Hematopoietic multipotent progenitor cell treated with erythropoietin and hydrocortisone succinate and interleukin-3 and kit ligand, for 15 days (in vitro differentiated cells): Measurements from ENCODE around the gene BRME1.

Source experiments
- DNase-seq: peaks from one replicate; pipeline ENCODE4 v3.0.0-alpha.2; 2015; ENCODE audit warnings: low spot score

BRME1 gene

GRCh38 chr19:13887517-13887916 lies 18.4 kb downstream of the BRME1 start:
- no peak for DNase-seq

- peak; percentile 49 for DNase-seq
Measured at GRCh38 chr19:13887018-13887436, 18.9 kb downstream of the BRME1 start.

DNA sequence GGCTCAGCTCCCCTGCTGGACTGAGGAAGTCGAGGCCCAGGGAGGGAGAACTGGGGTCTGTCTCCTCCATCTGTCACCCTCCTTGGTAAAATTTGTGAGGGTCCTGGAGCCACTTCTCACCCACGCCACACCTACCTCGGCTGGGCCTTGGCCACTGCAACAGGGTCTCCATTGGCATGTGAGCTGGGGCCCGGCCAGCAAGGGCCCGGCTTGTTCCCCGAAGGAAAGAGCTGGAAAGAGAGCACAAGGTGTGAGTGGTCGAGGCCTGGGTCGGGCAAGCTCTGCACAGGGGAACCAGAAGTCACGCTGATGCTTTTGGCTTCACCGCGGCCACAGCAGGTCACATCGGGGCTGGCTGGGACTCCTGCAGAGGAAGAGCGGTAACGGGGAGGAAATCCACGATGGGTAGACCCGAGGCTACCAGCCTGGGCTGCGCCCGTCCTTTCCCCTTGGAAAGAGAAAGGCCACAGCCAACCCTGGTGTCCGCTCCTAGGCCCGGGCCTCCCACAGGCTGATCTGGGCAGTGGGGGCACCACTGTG lies 20.0 kb downstream of the BRME1 start:
- DNase-seq: no peak

GRCh38 chr19:13884726-13885591 lies 21.0 kb downstream of the BRME1 start:
- DNase-seq: peak; percentile 68

DNA sequence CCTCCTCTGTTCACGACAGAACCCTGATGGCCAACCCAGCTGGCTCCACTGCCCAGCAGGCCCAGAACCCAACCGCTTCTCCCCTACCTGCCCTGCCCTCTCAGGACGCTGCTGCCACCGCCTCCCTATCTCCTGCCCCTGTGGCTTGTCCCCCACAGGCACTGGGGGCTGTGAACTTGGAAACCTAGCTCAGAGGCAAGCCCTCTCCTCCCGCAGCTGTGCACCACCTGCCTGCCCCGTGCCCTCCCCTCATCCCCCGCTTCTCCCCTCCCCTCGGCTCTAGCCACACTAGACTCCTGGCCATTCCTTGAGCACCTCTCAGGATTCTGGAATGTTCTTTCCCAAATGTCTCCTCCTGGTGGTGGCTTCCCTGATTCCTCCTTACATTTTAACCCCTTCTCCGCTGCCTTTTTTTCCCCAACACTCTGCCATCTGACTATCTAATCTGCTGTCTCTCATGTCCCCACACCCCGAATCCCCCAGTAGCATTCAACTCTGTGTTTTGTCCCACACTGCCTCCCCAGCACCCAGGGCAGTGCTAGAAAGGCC lies 22.3 kb downstream of the BRME1 start:
- no peak for DNase-seq

- no peak for DNase-seq
Measured at GRCh38 chr19:13882836-13883235, 23.1 kb downstream of the BRME1 start.

GRCh38 chr19:13882419-13882795 lies 23.5 kb downstream of the BRME1 start:
- no peak for DNase-seq

DNA sequence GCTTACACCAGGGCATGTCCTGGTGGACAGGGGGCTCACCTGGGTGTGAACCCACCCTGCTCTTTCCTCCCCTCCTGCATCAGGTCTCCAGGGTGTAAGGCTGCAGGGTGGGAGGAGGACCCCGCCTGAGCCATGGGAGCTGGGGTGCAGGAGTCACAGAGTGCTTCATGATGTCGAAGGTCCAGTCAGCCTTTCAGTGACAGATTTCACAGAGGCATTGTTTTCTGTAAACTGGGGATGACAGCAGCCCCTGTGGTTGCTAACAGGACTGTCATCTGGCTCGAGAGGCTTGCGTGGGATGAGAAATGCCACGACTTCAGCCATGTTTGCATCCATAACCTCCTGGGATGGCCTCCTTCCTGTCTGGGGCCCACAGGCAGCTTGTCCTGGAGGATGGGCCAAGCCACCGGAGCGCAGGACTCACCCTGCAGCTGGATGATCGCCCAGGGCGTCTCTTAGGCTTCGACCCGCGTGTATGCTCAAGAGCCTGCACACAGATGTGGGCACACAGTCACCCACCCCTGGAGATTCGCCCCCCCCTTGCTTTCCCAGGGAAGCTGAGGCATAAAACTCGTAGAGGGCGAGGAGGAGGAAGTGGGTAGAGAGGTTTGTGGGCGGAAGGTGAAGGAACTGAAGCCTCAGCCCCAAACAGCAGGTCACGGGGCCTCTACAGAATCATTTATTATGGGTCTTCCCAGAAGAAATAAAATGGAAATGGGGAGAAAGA lies 24.1 kb downstream of the BRME1 start:
- DNase-seq: no peak

DNA sequence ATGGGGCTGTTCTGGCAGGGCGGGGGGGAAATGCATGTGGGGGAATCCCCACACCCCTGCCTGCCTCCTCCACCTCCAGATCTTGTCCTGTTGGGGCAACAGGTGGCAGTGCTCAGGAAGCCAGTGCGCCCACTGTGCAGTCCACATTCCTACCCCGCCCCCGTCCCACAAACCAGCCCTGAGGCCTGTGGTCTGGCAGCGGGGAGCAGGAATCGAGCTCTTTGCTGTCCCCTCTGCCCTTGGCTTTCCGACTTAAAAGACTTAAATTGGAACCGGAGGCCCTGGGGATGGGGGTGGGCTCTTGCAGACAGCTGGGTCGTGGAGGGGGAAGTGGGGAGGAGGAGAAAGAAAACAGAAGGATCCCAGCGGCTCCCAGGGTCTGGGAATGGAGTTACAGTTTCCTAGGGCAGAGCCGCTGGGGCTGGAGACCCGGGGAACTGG lies 24.6 kb downstream of the BRME1 start:
- no peak for DNase-seq

GRCh38 chr19:13880059-13881043 lies 25.6 kb downstream of the BRME1 start:
- DNase-seq: peak; percentile 98

GRCh38 chr19:13877303-13877702 lies 28.6 kb downstream of the BRME1 start:
- DNase-seq: no peak

DNA sequence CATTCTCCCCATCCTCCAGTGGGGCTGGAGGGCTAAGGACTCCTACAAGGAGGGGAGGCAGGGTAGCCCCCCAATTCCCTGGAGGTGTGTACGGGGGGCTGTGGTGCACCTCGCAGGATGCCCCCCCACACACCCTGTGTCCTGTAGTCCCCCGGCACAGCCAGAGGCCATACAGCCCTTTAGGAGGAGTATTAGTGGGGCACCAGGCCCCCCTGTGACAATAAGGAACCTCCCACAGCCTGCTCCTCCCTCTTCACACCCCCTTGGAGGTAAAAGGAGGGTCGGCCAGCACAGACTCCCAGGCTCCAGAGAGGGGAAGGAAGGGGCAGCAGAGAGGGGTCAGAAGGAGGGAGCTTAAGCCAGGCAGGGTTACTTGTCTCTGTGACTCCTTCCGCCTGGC lies 29.1 kb downstream of the BRME1 start, which contains the start of gene NANOS3:
TSS of gene NANOS3 (plus strand) at position 301 of the 400 bp plus-strand sequence. CDS start 115 bp downstream, outside the sequence.
- DNase-seq: no peak

DNA sequence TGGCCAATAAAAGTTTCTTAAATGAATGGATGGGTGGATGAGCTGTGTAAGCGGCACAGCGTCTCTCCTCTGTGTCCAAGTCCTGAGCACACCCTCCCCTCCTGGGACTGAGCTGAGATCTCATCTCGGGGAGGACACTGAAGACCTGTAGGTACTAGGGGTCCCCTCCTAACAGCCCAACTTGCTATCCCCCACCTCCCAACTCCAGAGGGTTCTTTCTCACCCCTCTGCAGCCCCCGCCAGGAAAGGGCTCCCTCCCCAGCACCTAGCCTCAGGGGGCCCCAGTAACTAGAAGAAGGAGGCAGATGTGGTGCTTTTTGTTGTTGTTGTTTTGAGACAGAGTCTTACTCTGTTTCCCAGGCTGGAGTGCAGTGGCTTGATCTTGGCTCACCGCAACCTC lies 30.1 kb downstream of the BRME1 start:
- DNase-seq: no peak

GRCh38 chr19:13873834-13874515 lies 31.9 kb downstream of the BRME1 start:
- no peak for DNase-seq

DNA sequence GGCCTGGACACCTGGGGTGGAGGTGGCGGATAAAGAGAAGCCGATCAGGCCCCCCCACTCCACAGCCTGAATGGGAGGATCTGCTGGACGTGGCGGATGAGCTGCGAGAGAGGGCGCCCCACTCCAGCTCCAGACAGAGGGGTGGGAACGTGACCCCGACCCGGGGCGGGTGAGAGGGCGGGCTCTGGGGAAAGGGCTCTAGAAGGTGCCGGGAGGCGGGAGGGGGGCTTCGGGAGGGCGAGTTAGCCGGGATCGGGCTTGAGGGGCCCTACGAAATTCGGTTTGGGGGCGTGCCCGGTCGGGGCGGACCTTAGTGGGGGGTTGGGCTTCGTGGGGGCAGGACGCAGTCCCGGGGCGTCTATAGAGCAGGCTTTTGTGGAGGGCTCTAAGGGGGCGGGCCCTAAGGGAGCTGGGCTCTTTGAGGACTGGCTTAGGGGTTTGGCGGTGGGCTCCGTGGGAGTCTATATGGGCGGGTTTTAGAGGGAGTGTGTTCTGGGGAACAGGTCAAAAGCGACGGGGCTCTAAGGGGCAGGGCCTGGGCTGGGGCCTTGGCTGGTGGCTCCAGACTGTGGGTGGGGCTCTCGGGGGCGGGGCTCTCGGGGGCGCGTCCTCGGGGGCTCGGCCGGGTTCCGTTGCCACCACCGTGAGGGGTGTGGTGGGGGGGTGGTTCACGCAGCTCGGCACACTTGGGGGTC lies 33.1 kb downstream of the BRME1 start:
- DNase-seq: no peak

DNA sequence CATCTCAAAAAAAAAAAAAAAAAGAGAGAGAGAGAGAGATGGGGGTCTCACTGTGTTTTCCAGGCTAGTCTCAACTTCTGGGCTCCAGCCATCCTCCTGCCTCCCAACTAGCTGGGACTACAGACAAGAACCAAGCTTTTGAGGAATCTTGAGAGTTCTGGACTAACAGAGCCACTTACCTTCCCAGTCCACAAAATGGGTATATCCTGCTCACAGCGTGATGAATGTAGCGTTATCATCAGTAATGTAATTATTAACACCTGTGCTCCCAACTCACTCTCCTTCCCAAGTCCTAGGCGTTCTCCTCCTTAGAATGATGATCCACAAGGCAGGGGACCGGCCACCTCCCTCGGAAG lies 33.6 kb downstream of the BRME1 start:
- DNase-seq: no peak

DNA sequence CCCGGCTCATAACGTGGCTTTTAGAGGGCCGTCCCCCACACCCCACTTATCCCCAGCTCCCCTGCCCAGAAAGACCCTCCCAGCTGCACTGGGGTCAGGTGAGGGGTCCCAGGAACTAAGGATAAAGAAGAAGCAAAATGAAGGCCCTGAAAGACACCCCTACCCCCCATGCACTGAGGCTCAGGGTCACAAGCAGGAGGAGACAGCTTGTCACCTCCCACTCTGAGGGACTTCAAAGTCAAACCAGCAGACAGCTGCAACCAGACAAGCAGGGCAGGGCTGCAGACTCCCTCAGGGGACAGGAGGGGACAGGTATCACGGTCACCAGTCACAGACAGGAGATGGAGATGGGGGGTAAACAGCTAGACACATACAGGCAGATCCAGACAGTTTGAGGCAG lies 35.0 kb downstream of the BRME1 start:
- DNase-seq: no peak

DNA sequence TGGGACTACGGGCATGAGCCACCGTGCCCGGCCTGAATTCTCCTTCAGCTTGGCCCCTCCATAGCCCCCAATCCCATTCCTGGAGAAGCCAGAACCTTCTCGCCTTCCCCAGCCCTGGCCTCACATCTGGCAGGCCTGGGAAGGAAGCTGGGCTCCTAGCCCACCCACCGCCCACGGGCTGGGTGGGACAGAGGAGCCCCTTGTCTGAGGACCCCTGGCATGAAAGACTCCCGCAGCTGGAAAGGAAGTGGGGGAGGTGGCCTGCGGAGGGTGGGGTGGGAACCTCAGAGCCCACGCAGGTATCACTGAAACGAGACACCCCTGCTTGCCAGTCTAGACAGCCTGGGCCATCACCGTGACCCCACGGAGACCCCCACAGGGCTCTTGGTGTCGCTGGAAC lies 36.6 kb downstream of the BRME1 start:
- DNase-seq: no peak

DNA sequence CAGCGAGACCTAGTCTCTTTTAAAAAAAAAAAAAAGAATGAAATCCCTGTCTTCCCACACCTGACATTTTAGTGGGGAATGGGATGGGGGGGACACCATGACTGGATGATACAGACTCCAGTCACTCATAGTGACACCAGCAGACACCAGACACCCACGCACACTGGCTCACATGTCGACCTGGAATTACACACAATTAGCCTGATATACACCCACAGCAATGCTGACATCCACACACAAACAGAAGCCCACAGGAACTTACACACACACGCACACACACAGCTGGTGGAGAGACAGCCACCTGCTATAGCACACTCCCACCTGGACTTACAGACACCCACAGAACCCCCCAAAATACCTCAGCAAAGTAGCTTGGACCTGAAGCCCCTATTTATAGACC lies 37.3 kb downstream of the BRME1 start:
- DNase-seq: no peak

DNA sequence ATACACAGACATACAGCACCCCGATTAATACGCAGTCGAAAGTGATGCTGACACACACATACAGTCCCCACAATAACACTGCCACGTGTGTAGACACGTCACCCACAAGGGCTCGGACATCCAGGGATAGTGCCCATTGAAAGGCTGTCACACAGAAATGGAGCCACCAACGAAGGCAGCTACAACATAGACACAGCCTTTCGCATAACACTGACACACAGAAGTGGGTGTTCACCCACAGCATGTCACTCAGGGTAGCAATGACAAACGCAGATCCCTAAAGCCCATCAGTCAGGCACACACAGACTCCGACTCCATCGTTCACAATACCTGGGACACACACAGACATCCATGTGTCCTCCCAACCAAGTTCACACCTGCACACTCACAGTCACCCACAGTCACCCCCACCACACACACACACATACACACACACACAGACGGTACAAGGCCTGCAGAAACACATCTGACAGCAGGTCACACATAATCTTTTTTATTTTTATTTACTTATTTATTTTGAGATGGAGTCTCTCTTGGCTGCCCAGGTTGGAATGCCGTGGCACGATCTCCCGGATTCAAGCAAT lies 39.4 kb downstream of the BRME1 start:
- no peak for DNase-seq
